Adrenal gland (tissue), 12 donors: ENCODE measurements around the gene TSPAN5. TPM values are rescaled to one million over a fixed set of nuclear protein-coding genes. Genes with fewer than 3 reads are reported as not detected.

Experiments used
- DNase-seq, 7 donors: peaks; one replicate each; pipeline ENCODE4 v3.0.0-alpha.2; 2019 to 2020
- H3K27ac ChIP-seq, 5 donors: fragments of 200-600 bp; sonication (generic) in 4 of 5; 1 replicate in 3 of 5; 2 replicates in 2 of 5; pipeline versions ENCODE4 v1.5.1 to v1.8.0; 2016 to 2020; ENCODE audit warnings: mild to moderate bottlenecking in 1 of 5
- H3K27me3 ChIP-seq: fragments of 200-600 bp; 2 replicates; pipeline ENCODE4 v1.8.0; 2021
- H3K36me3 ChIP-seq, 2 donors: fragments of 200-600 bp; replicated peaks in 1 of 2; 1 replicate in 1 of 2; 2 replicates in 1 of 2; pipeline versions ENCODE4 v1.5.1 to v1.8.0; 2018 to 2022
- H3K4me1 ChIP-seq, 2 donors: fragments of 200-600 bp; replicated peaks in 1 of 2; 1 replicate in 1 of 2; 2 replicates in 1 of 2; pipeline versions ENCODE4 v1.5.1 to v1.8.0; 2018 to 2021
- H3K4me3 ChIP-seq, 4 donors: fragments of 200-600 bp; sonication (generic) in 3 of 4; one replicate each; pipeline ENCODE4 v1.5.1; 2016 to 2018
- H3K9me3 ChIP-seq, 3 donors: fragments of 200-600 bp; sonication (generic) in 1 of 3; replicated peaks in 1 of 3; 1 replicate in 2 of 3; 2 replicates in 1 of 3; pipeline versions ENCODE4 v1.5.1 to v1.8.0; 2016 to 2021
- CTCF ChIP-seq, 6 experiments: fragments of 450-650 bp in 4 of 6; fragments of 200-600 bp in 2 of 6; sonication (generic) in 1 of 6; IDR thresholded peaks; 1 replicate in 5 of 6; 2 replicates in 1 of 6; pipeline versions ENCODE4 v1.5.1 to v1.8.0; 2016 to 2021; ENCODE audit warnings: antibody characterized with exemption in 6 of 6, mild to moderate bottlenecking in 2 of 6, moderate library complexity in 1 of 6
- POLR2A ChIP-seq, 2 donors: fragments of 450-650 bp; IDR thresholded peaks; one replicate each; pipeline ENCODE4 v1.6.1; 2017; ENCODE audit warnings: antibody characterized with exemption in 2 of 2, mild to moderate bottlenecking in 2 of 2, moderate library complexity in 1 of 2
- WGBS, 4 donors: extraction: QIAGEN DNeasy Blood & Tissue Kit in 2 of 4; methylation state at CpG; one replicate each; pipeline versions ENCODE4 v1.1.5 to v1.1.7; 2013 to 2017; 5-methylcytosine and 5-hydroxymethylcytosine counted together
- intact Hi-C, 2 donors: fragments of 100-400 bp; cut with DNase I; formaldehyde crosslinking; loops; one replicate each; pipeline versions ENCODE4 v1.14.1 to v1.15.0; 2022 to 2023
- polyA plus RNA-seq, 3 donors: library from polyadenylated mRNA; stranded (reverse); fragments of 200-250 nt in 2 of 3; fragments of 350-450 nt in 1 of 3; fragmentation: Illumina TruSeq in 1 of 3; extraction: RNeasy Lipid Tissue Mini Kit (QIAGEN cat#74804) in 1 of 3; gene quantifications; one replicate each; pipeline ENCODE4 v1.2.3, GENCODE V29; 2013 to 2014
- total RNA-seq, 9 donors: library from RNA; depleted of rRNA in 4 of 9; stranded (reverse); fragments of >200 nt in 4 of 9; fragments of 120-200 nt in 1 of 9; fragmentation: NEBNext Ultra II Directional in 1 of 9; extraction: Animal tissue kit (Norgen Biotek cat#: 25700) in 1 of 9; gene quantifications; one replicate each; pipeline versions ENCODE4 v1.1.0 to v1.2.4, GENCODE V29; 2013 to 2023
- donor health status: healthy with polysubstance abuse.
- donor health status: Bipolar disorder and iron deficiency.
- donor health status: DM: yes; HTN: yes; CAD: no.
- donor health status: DM: no; HTN: no; CAD: no.
- donor health status: DM: no; HTN: no; CAD: no.
- donor health status: DM: yes; HTN: yes; CAD: no.

Gene TSPAN5
- total and polyA plus RNA-seq, 12 donors: 1.4 to 23.8 (median 2.7) TPM

GRCh38 chr4:98610926-98611676, 47.3 kb downstream of the TSPAN5 start:
- Histone ChIP-seq H3K4me1 (no peaks in the 10 kb centered on the region), H3K27ac (no peak overlapping the region), H3K36me3 (no peaks in the 10 kb centered on the region), H3K4me3 (no peak overlapping the region), H3K27me3 (no peaks in the 10 kb centered on the region), H3K9me3 (no peaks in the 10 kb centered on the region)
- no peak for DNase-seq
- TF ChIP-seq CTCF (IDR thresholded peaks at IDR 0.05) (no peak), POLR2A (IDR thresholded peaks at IDR 0.05) (no peak)
- intact Hi-C loops: no loop called here
- 62 to 74% (median 67%) methylated on average over 6 of the region's 6 CpGs for WGBS, 4 donors

- Histone ChIP-seq H3K4me3 (no peak overlapping the region), H3K27me3 (no peaks in the 10 kb centered on the region), H3K36me3 (no peaks in the 10 kb centered on the region), H3K27ac (no peak overlapping the region), H3K9me3 (no peaks in the 10 kb centered on the region), H3K4me1 (no peaks in the 10 kb centered on the region)
- intact Hi-C loops: no loop called here
- WGBS, 4 donors: 73 to 97% (median 89%) methylated on average over 6 of the region's 6 CpGs
- TF ChIP-seq CTCF (IDR thresholded peaks at IDR 0.05): no peak
- no peak for TF ChIP-seq POLR2A (IDR thresholded peaks at IDR 0.05)
- DNase-seq: no peak
These were observed 48.0 kb downstream of the TSPAN5 start for GRCh38 chr4:98610431-98610830.

- no peak overlapping the region for H3K27ac ChIP-seq
- H3K36me3 ChIP-seq: no peaks in the 10 kb centered on the region
- no peaks in the 10 kb centered on the region for H3K9me3 ChIP-seq
- H3K27me3 ChIP-seq: no peaks in the 10 kb centered on the region
- DNase-seq: no peak
- no peaks in the 10 kb centered on the region for H3K4me1 ChIP-seq
- no peak overlapping the region for H3K4me3 ChIP-seq
- intact Hi-C loops: no loop called here
- WGBS, 4 donors: 67 to 91% (median 86%) methylated on average over 5 of the region's 5 CpGs
- no peak for TF ChIP-seq CTCF (IDR thresholded peaks at IDR 0.05)
- no peak for TF ChIP-seq POLR2A (IDR thresholded peaks at IDR 0.05)
These were observed 48.5 kb downstream of the TSPAN5 start for GRCh38 chr4:98609934-98610333.

- no peak for DNase-seq
- H3K27me3 ChIP-seq: no peaks in the 10 kb centered on the region
- TF ChIP-seq POLR2A (IDR thresholded peaks at IDR 0.05): no peak
- intact Hi-C loops: no loop called here
- 41 to 61% (median 54%) methylated on average over 5 of the region's 5 CpGs for WGBS, 4 donors
- H3K4me3 ChIP-seq: no peak overlapping the region
- no peaks in the 10 kb centered on the region for H3K36me3 ChIP-seq
- no peak overlapping the region for H3K27ac ChIP-seq
- no peaks in the 10 kb centered on the region for H3K4me1 ChIP-seq
- no peaks in the 10 kb centered on the region for H3K9me3 ChIP-seq
These were observed 50.1 kb downstream of the TSPAN5 start for GRCh38 chr4:98608356-98608755.

- Histone ChIP-seq H3K4me3 (no peak overlapping the region), H3K27ac (no peak overlapping the region), H3K27me3 (no peaks in the 10 kb centered on the region), H3K4me1 (no peaks in the 10 kb centered on the region), H3K36me3 (no peaks in the 10 kb centered on the region), H3K9me3 (no peaks in the 10 kb centered on the region)
- DNase-seq: no peak
- intact Hi-C loops: no loop called here
- TF ChIP-seq CTCF (IDR thresholded peaks at IDR 0.05) (no peak), POLR2A (IDR thresholded peaks at IDR 0.05) (no peak)
- WGBS, 4 donors: 82 to 84% (median 83%) methylated on average over 5 to 6 of the region's 6 CpGs
These were observed 51.5 kb downstream of the TSPAN5 start for GRCh38 chr4:98606894-98607293.
